Spleen (tissue), 11 donors: ENCODE results near the gene MCF2L. TPM values are rescaled to one million over a fixed set of nuclear protein-coding genes. Genes with fewer than 3 reads are reported as not detected.

Experiments
- DNase-seq: peaks from one replicate; pipeline ENCODE4 v3.0.0-alpha.2; 2020
- H3K27ac ChIP-seq, 8 donors: fragments of 200-600 bp; sonication (generic) in 7 of 8; 1 replicate in 4 of 8; 2 replicates in 4 of 8; pipeline versions ENCODE4 v1.5.0 to v1.8.0; 2016 to 2021; ENCODE audit warnings: inconsistent platforms in 4 of 8, mild to moderate bottlenecking in 4 of 8, moderate library complexity in 1 of 8
- H3K27me3 ChIP-seq, 7 donors: fragments of 200-600 bp; sonication (generic) in 6 of 7; replicated peaks in 1 of 7; 1 replicate in 4 of 7; 2 replicates in 3 of 7; pipeline versions ENCODE4 v1.5.0 to v1.8.0; 2016 to 2021; ENCODE audit warnings: inconsistent platforms in 3 of 7, mild to moderate bottlenecking in 1 of 7
- H3K36me3 ChIP-seq, 6 donors: fragments of 200-600 bp; sonication (generic) in 5 of 6; 1 replicate in 4 of 6; 2 replicates in 2 of 6; pipeline versions ENCODE4 v1.5.0 to v1.8.0; 2016 to 2021; ENCODE audit warnings: inconsistent platforms in 2 of 6
- H3K4me1 ChIP-seq, 6 donors: fragments of 200-600 bp; sonication (generic) in 5 of 6; 1 replicate in 3 of 6; 2 replicates in 3 of 6; pipeline versions ENCODE4 v1.5.0 to v1.8.0; 2016 to 2021; ENCODE audit warnings: inconsistent platforms in 3 of 6
- H3K4me3 ChIP-seq, 8 donors: fragments of 200-600 bp; sonication (generic) in 7 of 8; 1 replicate in 4 of 8; 2 replicates in 4 of 8; pipeline versions ENCODE4 v1.5.0 to v1.8.0; 2016 to 2021; ENCODE audit warnings: inconsistent platforms in 4 of 8, mild to moderate bottlenecking in 4 of 8, moderate library complexity in 2 of 8
- H3K9me3 ChIP-seq, 8 donors: fragments of 200-600 bp; sonication (generic) in 7 of 8; 1 replicate in 4 of 8; 2 replicates in 4 of 8; pipeline versions ENCODE4 v1.5.0 to v1.8.0; 2016 to 2021; ENCODE audit warnings: inconsistent platforms in 4 of 8
- CTCF ChIP-seq, 11 experiments: fragments of 200-600 bp in 7 of 11; fragments of 450-650 bp in 4 of 11; sonication (generic) in 4 of 11; IDR thresholded peaks in 8 of 11; conservative IDR thresholded peaks in 3 of 11; 1 replicate in 7 of 11; 2 replicates in 4 of 11; pipeline versions ENCODE4 v1.4.0 to v1.8.0; 2016 to 2021; ENCODE audit warnings: antibody characterized with exemption in 11 of 11, inconsistent platforms in 4 of 11, mild to moderate bottlenecking in 1 of 11
- POLR2A ChIP-seq, 3 donors: fragments of 450-650 bp; IDR thresholded peaks; one replicate each; pipeline ENCODE4 v1.5.1; 2017; ENCODE audit warnings: antibody characterized with exemption in 3 of 3, mild to moderate bottlenecking in 1 of 3
- POLR2AphosphoS5 ChIP-seq, 3 donors: sonication (generic); formaldehyde crosslinking; IDR thresholded peaks; one replicate each; pipeline ENCODE4 v1.5.1; 2017; ENCODE audit warnings: antibody characterized with exemption in 3 of 3
- WGBS, 5 donors: extraction: QIAGEN DNeasy Blood & Tissue Kit in 3 of 5; methylation state at CpG; one replicate each; pipeline versions ENCODE4 v1.1.5 to v1.1.7; 2013 to 2018; 5-methylcytosine and 5-hydroxymethylcytosine counted together
- intact Hi-C: fragments of 100-400 bp; cut with DNase I; formaldehyde crosslinking; loops from one replicate; pipeline ENCODE4 v1.15.0; 2023; ENCODE audit warnings: low total_unique reads
- polyA plus RNA-seq, 3 donors: library from polyadenylated mRNA; stranded (reverse); fragments of 200-250 nt; gene quantifications; one replicate each; pipeline ENCODE4 v1.2.1, GENCODE V29; 2013
- total RNA-seq, 7 donors: library from RNA; depleted of rRNA in 3 of 7; stranded (reverse); fragments of >200 nt in 3 of 7; fragmentation: NEBNext Ultra II Directional in 4 of 7; extraction: Animal tissue kit (Norgen Biotek cat#: 25700) in 4 of 7; gene quantifications; one replicate each; pipeline versions ENCODE4 v1.1.0 to v1.2.1, GENCODE V29; 2016 to 2021
- donor health status: healthy with polysubstance abuse.
- donor health status: DM: no; HTN: no; CAD: no; lungs with moderate emphysema.
- donor health status: DM: no; HTN: no; CAD: no.
- donor health status: Bipolar disorder and iron deficiency.
- donor health status: healthy.
- donor health status: DM: no; HTN: no; CAD: no.
- donor health status: DM: yes; HTN: yes; CAD: no.

The MCF2L gene
- total and polyA plus RNA-seq, 10 donors: 4.3 to 21.4 (median 13.0) TPM

- DNase-seq: peak; percentile 41
- TF ChIP-seq CTCF (IDR thresholded peaks at IDR 0.05 in 8 of 11, conservative IDR thresholded peaks at IDR 0.05 in 3 of 11) (no peak), POLR2AphosphoS5 (IDR thresholded peaks at IDR 0.05) (no peak), POLR2A (IDR thresholded peaks at IDR 0.05) (no peak)
These were observed 79.8 kb downstream of the MCF2L start for GRCh38 chr13:113048766-113049165.

GRCh38 chr13:113049521-113049941, 80.5 kb downstream of the MCF2L start:
- Histone ChIP-seq H3K36me3 (peaks cover 0 to 27% (median 2%) of the 10 kb centered on the region in 6 donors), H3K27me3 (peaks cover 0 to 8% (median 0%) of the 10 kb centered on the region in 7 donors), H3K4me1 (no peaks in the 10 kb centered on the region), H3K4me3 (no peak overlapping the region), H3K27ac (no peak overlapping the region), H3K9me3 (no peaks in the 10 kb centered on the region)
- TF ChIP-seq POLR2AphosphoS5 (IDR thresholded peaks at IDR 0.05) (no peak), POLR2A (IDR thresholded peaks at IDR 0.05) (no peak), CTCF (IDR thresholded peaks at IDR 0.05 in 8 of 11, conservative IDR thresholded peaks at IDR 0.05 in 3 of 11) (no peak)
- intact Hi-C loops: no loop called here
- DNase-seq: peak; percentile 66
- WGBS, 5 donors: 76 to 90% (median 87%) methylated on average over 11 to 13 of the region's 13 CpGs

More at GRCh38 chr13:113048766-113049165, 79.8 kb downstream of the MCF2L start:
- Histone ChIP-seq H3K27me3 (peaks cover 0 to 8% (median 0%) of the 10 kb centered on the region in 7 donors), H3K36me3 (peaks cover 0 to 27% (median 2%) of the 10 kb centered on the region in 6 donors), H3K27ac (no peak overlapping the region), H3K4me3 (no peak overlapping the region), H3K4me1 (no peaks in the 10 kb centered on the region), H3K9me3 (no peaks in the 10 kb centered on the region)
- intact Hi-C loops: no loop called here
- WGBS, 5 donors: 55 to 83% (median 64%) methylated on average over 5 to 7 of the region's 7 CpGs

GRCh38 chr13:113049981-113050380, 81.0 kb downstream of the MCF2L start:
- Histone ChIP-seq H3K9me3 (no peaks in the 10 kb centered on the region), H3K27me3 (peaks cover 0 to 8% (median 0%) of the 10 kb centered on the region in 7 donors), H3K36me3 (peaks cover 0 to 25% (median 2%) of the 10 kb centered on the region in 6 donors), H3K27ac (no peak overlapping the region), H3K4me1 (no peaks in the 10 kb centered on the region), H3K4me3 (no peak overlapping the region)
- intact Hi-C loops: loop anchor here (10.0 kb wide), 1 partner anchor 175 kb away; no protein-coding TSS in a partner anchor
- TF ChIP-seq POLR2A (IDR thresholded peaks at IDR 0.05): no peak
- no peak for TF ChIP-seq POLR2AphosphoS5 (IDR thresholded peaks at IDR 0.05)
- TF ChIP-seq CTCF (IDR thresholded peaks at IDR 0.05 in 8 of 11, conservative IDR thresholded peaks at IDR 0.05 in 3 of 11): no peak
- 78 to 85% (median 79%) methylated on average over 8 of the region's 8 CpGs for WGBS, 5 donors
- peak; percentile 5 for DNase-seq

- peak; percentile 56 for DNase-seq
- 81 to 88% (median 83%) methylated on average over 39 to 44 of the region's 48 CpGs for WGBS, 5 donors
- TF ChIP-seq CTCF (IDR thresholded peaks at IDR 0.05 in 8 of 11, conservative IDR thresholded peaks at IDR 0.05 in 3 of 11): no peak
- no peak for TF ChIP-seq POLR2A (IDR thresholded peaks at IDR 0.05)
- TF ChIP-seq POLR2AphosphoS5 (IDR thresholded peaks at IDR 0.05): no peak
These were observed 81.9 kb downstream of the MCF2L start for GRCh38 chr13:113050734-113051431.

More at GRCh38 chr13:113050734-113051431, 81.9 kb downstream of the MCF2L start:
- H3K27ac ChIP-seq: no peak overlapping the region
- no peak overlapping the region for H3K4me3 ChIP-seq
- intact Hi-C loops: loop anchor here (10.0 kb wide), 1 partner anchor 174 kb away; no protein-coding TSS in a partner anchor
- peaks cover 0 to 16% (median 0%) of the 10 kb centered on the region in 6 donors for H3K36me3 ChIP-seq
- H3K9me3 ChIP-seq: no peaks in the 10 kb centered on the region
- H3K4me1 ChIP-seq: no peaks in the 10 kb centered on the region
- H3K27me3 ChIP-seq: peaks cover 0 to 8% (median 0%) of the 10 kb centered on the region in 7 donors
